Endodermal cell (in vitro differentiated cells): ENCODE measurements around the gene ZNF469. TPM values are rescaled to one million over a fixed set of nuclear protein-coding genes. Genes with fewer than 3 reads are reported as not detected.

ENCODE experiments used
- DNase-seq: peaks from one replicate; pipeline ENCODE4 v3.0.0-alpha.2; 2017
- H3K27ac ChIP-seq: 2 replicates; pipeline ENCODE4 v1.5.1; 2013; ENCODE audit warnings: mild to moderate bottlenecking, low read depth, low read length, moderate library complexity
- H3K27me3 ChIP-seq: 2 replicates; pipeline ENCODE4 v1.6.1; 2013; ENCODE audit warnings: mild to moderate bottlenecking, low read length, moderate library complexity; ENCODE audit not compliant: insufficient read depth, control insufficient read depth, poor library complexity, severe bottlenecking
- H3K36me3 ChIP-seq: 2 replicates; pipeline ENCODE4 v1.7.0; 2013; ENCODE audit warnings: mild to moderate bottlenecking, low read length, moderate library complexity; ENCODE audit not compliant: control insufficient read depth, insufficient read depth
- H3K4me1 ChIP-seq: one replicate; pipeline ENCODE4 v1.7.0; 2013; ENCODE audit warnings: low read length; ENCODE audit not compliant: control insufficient read depth, insufficient read depth
- H3K4me3 ChIP-seq: 2 replicates; pipeline ENCODE4 v1.5.1; 2013; ENCODE audit warnings: mild to moderate bottlenecking, low read length, moderate library complexity
- H3K9ac ChIP-seq: 2 replicates; pipeline ENCODE4 v1.6.1; 2013; ENCODE audit warnings: mild to moderate bottlenecking, low read length, moderate library complexity; ENCODE audit not compliant: poor library complexity, severe bottlenecking; ENCODE audit errors: extremely low read depth
- H3K9me3 ChIP-seq: 2 replicates; pipeline ENCODE4 v1.6.1; 2013; ENCODE audit warnings: mild to moderate bottlenecking, low read length, moderate library complexity; ENCODE audit not compliant: control insufficient read depth
- H3K27ac Mint-ChIP-seq: 2 replicates; pipeline ENCODE4 v1.8.0; 2020; ENCODE audit warnings: mixed read lengths
- H3K27me3 Mint-ChIP-seq: 2 replicates; pipeline ENCODE4 v1.8.0; 2021; ENCODE audit warnings: mild to moderate bottlenecking, mixed read lengths; ENCODE audit not compliant: insufficient read depth
- H3K36me3 Mint-ChIP-seq: 2 replicates; pipeline ENCODE4 v1.8.0; 2020; ENCODE audit warnings: low read depth, mixed read lengths
- H3K4me1 Mint-ChIP-seq: 2 replicates; pipeline ENCODE4 v1.8.0; 2020; ENCODE audit warnings: mixed read lengths
- H3K4me3 Mint-ChIP-seq: 2 replicates; pipeline ENCODE4 v1.8.0; 2020; ENCODE audit warnings: mild to moderate bottlenecking, moderate library complexity, mixed read lengths
- H3K9me3 Mint-ChIP-seq: 2 replicates; pipeline ENCODE4 v1.8.0; 2020; ENCODE audit warnings: mild to moderate bottlenecking, mixed read lengths
- WGBS, 2 experiments: methylation state at CpG; one replicate each; pipeline versions ENCODE4 v1.1.5 to v1.1.7; 2013; ENCODE audit warnings: missing lambda C conversion rate in 2 of 2, mixed read lengths in 1 of 2; ENCODE audit not compliant: insufficient coverage in 1 of 2, insufficient read length in 1 of 2; 5-methylcytosine and 5-hydroxymethylcytosine counted together
- total RNA-seq, 2 donors: library from RNA; stranded (reverse); fragmentation: NEBNext Ultra II Directional in 1 of 2; extraction: Animal tissue kit (Norgen Biotek cat#: 25700) in 1 of 2; gene quantifications; 2 replicates in 1 of 2; 3 replicates in 1 of 2; pipeline ENCODE4 v1.2.1, GENCODE V29; 2021
- TF ChIP-seq, protein P1 (sequence below): fragments of 200-600 bp; sonication (generic); conservative IDR thresholded peaks from 2 replicates; pipeline ENCODE4 v1.5.0; 2021; ENCODE audit warnings: antibody characterized with exemption, mild to moderate bottlenecking

ZNF469 gene
- total RNA-seq, 2 donors from 2014 or later = 0.68 to 4.7 TPM

DNA sequence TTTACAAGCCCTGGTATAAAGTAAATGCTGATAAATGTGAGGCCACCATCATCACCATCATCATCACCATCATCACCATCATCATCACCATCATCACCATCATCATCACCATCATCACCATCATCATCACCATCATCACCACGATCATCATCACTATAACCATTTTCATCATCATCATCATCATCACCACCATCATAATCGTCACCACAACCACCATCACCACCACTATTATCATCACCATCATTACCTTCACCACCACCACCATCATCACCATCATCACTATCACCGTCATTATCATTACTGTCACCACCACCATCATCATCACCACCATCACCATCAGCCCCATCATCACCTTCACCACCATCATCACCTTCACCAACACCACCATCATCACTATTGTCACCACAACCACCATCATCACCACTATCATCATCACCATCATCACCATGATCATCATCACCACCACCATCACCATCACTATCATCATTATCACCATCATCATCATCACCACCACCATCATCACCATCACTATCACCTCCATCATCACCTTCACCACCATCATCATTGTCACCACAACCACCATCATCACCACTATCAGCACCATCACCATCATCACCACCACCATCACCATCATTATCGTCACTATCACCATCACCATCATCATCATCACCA, 16.6 kb upstream of the ZNF469 start:
- Mint-ChIP-seq H3K27ac (no peak overlapping the region), H3K4me3 (no peak overlapping the region), H3K27me3 (peaks cover 16% of the 10 kb centered on the region), H3K4me1 (no peaks in the 10 kb centered on the region), H3K36me3 (no peaks in the 10 kb centered on the region), H3K9me3 (peaks cover 20% of the 10 kb centered on the region)
- no peak overlapping the region for H3K27ac ChIP-seq
- peaks cover 11% of the 10 kb centered on the region for H3K9me3 ChIP-seq
- TF ChIP-seq, protein P1, sequence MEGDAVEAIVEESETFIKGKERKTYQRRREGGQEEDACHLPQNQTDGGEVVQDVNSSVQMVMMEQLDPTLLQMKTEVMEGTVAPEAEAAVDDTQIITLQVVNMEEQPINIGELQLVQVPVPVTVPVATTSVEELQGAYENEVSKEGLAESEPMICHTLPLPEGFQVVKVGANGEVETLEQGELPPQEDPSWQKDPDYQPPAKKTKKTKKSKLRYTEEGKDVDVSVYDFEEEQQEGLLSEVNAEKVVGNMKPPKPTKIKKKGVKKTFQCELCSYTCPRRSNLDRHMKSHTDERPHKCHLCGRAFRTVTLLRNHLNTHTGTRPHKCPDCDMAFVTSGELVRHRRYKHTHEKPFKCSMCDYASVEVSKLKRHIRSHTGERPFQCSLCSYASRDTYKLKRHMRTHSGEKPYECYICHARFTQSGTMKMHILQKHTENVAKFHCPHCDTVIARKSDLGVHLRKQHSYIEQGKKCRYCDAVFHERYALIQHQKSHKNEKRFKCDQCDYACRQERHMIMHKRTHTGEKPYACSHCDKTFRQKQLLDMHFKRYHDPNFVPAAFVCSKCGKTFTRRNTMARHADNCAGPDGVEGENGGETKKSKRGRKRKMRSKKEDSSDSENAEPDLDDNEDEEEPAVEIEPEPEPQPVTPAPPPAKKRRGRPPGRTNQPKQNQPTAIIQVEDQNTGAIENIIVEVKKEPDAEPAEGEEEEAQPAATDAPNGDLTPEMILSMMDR = no peak
- 88% methylated on average over 4 of the region's 4 CpGs for WGBS, 2 experiments
- H3K36me3 ChIP-seq = no peaks in the 10 kb centered on the region
- no peak for DNase-seq
- no peak overlapping the region for H3K9ac ChIP-seq
- H3K4me1 ChIP-seq = no peaks in the 10 kb centered on the region
- H3K4me3 ChIP-seq = no peak overlapping the region
- H3K27me3 ChIP-seq = no peaks in the 10 kb centered on the region

DNA sequence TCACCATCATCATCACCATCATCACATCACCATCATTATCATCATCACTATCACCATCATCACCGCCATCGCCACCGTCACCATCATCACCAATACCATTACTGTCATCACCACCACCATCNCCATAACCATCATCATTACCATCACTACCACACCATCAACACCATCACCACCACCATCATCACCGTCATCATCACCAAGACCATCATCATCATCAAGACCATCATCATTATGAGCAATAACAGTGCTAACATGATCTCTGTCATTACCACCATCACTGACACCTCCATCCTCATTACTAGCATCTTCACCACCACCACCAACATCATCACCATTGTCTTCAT, 16.1 kb upstream of the ZNF469 start:
- peaks cover 12% of the 10 kb centered on the region for H3K27me3 Mint-ChIP-seq
- no peaks in the 10 kb centered on the region for H3K36me3 Mint-ChIP-seq
- 93 to 96% methylated on average over 4 of the region's 4 CpGs for WGBS, 2 experiments
- H3K27ac Mint-ChIP-seq = no peak overlapping the region
- Histone ChIP-seq H3K9me3 (peaks cover 10% of the 10 kb centered on the region), H3K4me3 (no peak overlapping the region), H3K27ac (no peak overlapping the region), H3K36me3 (no peaks in the 10 kb centered on the region), H3K27me3 (no peaks in the 10 kb centered on the region), H3K4me1 (no peaks in the 10 kb centered on the region), H3K9ac (no peak overlapping the region)
- H3K4me1 Mint-ChIP-seq = no peaks in the 10 kb centered on the region
- TF ChIP-seq, protein P1 = no peak
- DNase-seq = no peak
- no peak overlapping the region for H3K4me3 Mint-ChIP-seq
- peaks cover 16% of the 10 kb centered on the region for H3K9me3 Mint-ChIP-seq

DNA sequence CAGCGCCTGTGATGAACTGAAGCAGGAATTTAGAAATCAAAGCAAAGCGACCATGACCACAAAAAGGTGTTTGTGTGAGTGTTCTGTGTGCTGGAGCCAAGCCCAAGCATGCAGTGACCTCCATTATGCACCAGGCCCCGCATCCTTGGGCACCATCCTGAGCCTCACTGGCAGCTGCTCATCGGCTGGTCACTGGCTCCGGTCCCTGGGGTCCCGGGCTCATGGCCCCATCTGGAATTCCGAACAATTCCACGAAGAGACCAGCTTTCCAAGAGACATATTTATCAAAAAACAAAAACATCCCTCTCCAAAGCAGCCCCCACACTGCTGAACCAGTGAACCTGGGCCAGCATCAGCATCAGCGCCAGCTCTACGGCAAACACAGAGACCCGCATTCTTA, 15.2 kb upstream of the ZNF469 start:
- H3K9me3 Mint-ChIP-seq = peaks cover 11% of the 10 kb centered on the region
- no peaks in the 10 kb centered on the region for H3K36me3 Mint-ChIP-seq

More for the DNA sequence above, 15.2 kb upstream of the ZNF469 start:
- TF ChIP-seq, protein P1 = no peak
- Histone ChIP-seq H3K4me1 (no peaks in the 10 kb centered on the region), H3K36me3 (no peaks in the 10 kb centered on the region), H3K9me3 (peaks cover 6% of the 10 kb centered on the region), H3K9ac (no peak overlapping the region), H3K27ac (no peak overlapping the region), H3K4me3 (no peak overlapping the region), H3K27me3 (no peaks in the 10 kb centered on the region)
- 90 to 93% methylated on average over 4 to 11 of the region's 11 CpGs for WGBS, 2 experiments
- Mint-ChIP-seq H3K4me1 (no peaks in the 10 kb centered on the region), H3K27me3 (peaks cover 6% of the 10 kb centered on the region), H3K27ac (no peak overlapping the region), H3K4me3 (no peak overlapping the region)
- DNase-seq = no peak
